Bronchial epithelial cell (primary cell): ENCODE results near the gene PRIM2. TPM values are rescaled to one million over a fixed set of nuclear protein-coding genes. Genes with fewer than 3 reads are reported as not detected.
"Not testable (repeated sequence)": the region's sequence is repeated elsewhere in the genome, so short reads cannot be mapped to it uniquely, and the experiment has no call there.

Experiments
- DNase-seq: peaks from one replicate; pipeline ENCODE4 v3.0.0-alpha.2; 2010; ENCODE audit warnings: low read depth
- FAIRE-seq: peaks from 2 replicates; lab custom pipeline; 2011; peaks lifted over from hg19 to GRCh38; lab: Jason Lieb, UNC
- H3K27me3 ChIP-seq: 2 replicates; pipeline ENCODE4 v1.5.1; 2011; ENCODE audit warnings: low read length; ENCODE audit not compliant: control insufficient read depth, insufficient read depth
- H3K36me3 ChIP-seq: 2 replicates; pipeline ENCODE4 v1.5.1; 2011; ENCODE audit warnings: low read length; ENCODE audit not compliant: control insufficient read depth, insufficient read depth
- H3K4me3 ChIP-seq: 2 replicates; pipeline ENCODE4 v1.5.1; 2011; ENCODE audit warnings: mild to moderate bottlenecking, low read depth, low read length, control low read depth
- total RNA-seq: library from RNA; depleted of rRNA; stranded (reverse); fragments of >200 nt; gene quantifications from 2 replicates; pipeline ENCODE4 v1.2.1, GENCODE V29; 2014
- TF ChIP-seq, protein P1 (sequence below): IDR thresholded peaks from 2 replicates; pipeline ENCODE4 v1.5.1; 2011; ENCODE audit warnings: mild to moderate bottlenecking, moderate library complexity, low read length, control low read depth, inconsistent platforms; ENCODE audit not compliant: insufficient read depth, severe bottlenecking

Gene PRIM2
- total RNA-seq, 1 donor from 2014 or later: 14.7 TPM

DNA sequence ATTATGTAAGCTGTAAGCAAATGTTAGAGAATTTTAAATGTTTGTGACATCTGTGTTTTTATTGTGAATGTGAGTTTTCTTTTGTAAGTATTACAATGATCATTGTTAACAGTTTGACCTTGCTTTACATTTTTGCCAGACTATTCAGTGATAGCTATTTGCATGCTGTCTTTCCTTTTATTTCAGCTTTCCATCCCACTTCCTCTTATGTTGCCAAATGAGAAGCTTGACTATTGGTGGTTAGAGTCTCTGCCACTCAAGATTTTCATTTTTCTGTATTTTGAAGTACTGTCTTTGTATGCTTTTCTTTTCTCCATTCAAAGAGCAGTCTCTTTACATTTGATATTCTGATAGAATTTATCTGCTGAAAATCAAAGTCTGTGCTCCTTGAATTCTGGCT lies 104.1 kb downstream of the PRIM2 start:
- Histone ChIP-seq H3K4me3 (no peak overlapping the region), H3K27me3 (no peaks in the 10 kb centered on the region), H3K36me3 (no peaks in the 10 kb centered on the region)
- TF ChIP-seq, protein P1, sequence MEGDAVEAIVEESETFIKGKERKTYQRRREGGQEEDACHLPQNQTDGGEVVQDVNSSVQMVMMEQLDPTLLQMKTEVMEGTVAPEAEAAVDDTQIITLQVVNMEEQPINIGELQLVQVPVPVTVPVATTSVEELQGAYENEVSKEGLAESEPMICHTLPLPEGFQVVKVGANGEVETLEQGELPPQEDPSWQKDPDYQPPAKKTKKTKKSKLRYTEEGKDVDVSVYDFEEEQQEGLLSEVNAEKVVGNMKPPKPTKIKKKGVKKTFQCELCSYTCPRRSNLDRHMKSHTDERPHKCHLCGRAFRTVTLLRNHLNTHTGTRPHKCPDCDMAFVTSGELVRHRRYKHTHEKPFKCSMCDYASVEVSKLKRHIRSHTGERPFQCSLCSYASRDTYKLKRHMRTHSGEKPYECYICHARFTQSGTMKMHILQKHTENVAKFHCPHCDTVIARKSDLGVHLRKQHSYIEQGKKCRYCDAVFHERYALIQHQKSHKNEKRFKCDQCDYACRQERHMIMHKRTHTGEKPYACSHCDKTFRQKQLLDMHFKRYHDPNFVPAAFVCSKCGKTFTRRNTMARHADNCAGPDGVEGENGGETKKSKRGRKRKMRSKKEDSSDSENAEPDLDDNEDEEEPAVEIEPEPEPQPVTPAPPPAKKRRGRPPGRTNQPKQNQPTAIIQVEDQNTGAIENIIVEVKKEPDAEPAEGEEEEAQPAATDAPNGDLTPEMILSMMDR: no peak
- FAIRE-seq (no peak), DNase-seq (no peak)

DNA sequence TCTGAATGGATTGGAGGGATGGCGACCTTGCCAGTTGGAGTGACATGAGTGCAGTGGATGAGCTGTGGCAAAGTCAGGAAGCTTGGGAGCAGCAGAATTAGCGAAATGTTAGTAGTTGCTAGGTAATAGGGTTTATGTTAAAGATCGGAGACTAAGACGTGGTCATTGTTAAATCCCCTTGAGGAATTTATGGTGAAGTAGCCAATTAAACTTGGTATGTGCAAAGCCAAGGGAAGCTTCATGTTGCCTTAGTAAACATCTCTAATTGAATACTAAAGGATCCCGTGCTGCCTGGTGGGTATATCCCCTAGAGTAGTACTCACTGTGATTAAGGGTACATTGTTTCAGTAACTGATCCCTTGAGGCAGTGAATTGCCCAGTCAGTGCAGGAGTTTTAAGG lies 106.0 kb downstream of the PRIM2 start:
- FAIRE-seq: no peak
- TF ChIP-seq, protein P1: no peak
- no peak for DNase-seq
- Histone ChIP-seq H3K4me3 (no peak overlapping the region), H3K36me3 (no peaks in the 10 kb centered on the region), H3K27me3 (no peaks in the 10 kb centered on the region)

DNA sequence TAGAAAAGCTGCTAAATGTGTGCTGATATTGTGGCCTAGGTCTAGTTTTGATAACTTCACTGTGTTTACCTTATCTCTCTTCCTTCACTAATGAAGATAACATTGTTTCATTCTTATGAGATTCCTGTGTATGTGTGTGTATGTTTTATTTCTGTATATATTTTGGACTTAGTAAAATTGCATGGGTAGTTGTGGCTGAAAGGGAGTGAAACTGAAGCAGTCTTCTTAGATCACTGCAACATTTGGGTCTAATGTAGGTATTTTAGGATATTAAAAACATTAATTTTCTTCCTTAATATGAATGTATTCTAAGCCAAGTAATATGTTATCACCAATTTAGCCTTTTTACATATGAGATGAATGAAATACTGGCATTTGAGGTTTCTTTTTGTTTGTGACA lies 114.3 kb downstream of the PRIM2 start:
- FAIRE-seq: not testable (repeated sequence)

GRCh38 chr6:57432157-57432556 lies 114.7 kb downstream of the PRIM2 start:
- DNase-seq: peak; percentile 24
- FAIRE-seq: no peak
- Histone ChIP-seq H3K36me3 (no peaks in the 10 kb centered on the region), H3K27me3 (no peaks in the 10 kb centered on the region), H3K4me3 (no peak overlapping the region)
- TF ChIP-seq, protein P1: no peak

More for the DNA sequence above, 114.3 kb downstream of the PRIM2 start:
- DNase-seq, H3K4me3 ChIP-seq, H3K27me3 ChIP-seq, H3K36me3 ChIP-seq: not testable (repeated sequence)

GRCh38 chr6:57432919-57433684 lies 115.7 kb downstream of the PRIM2 start:
- no peaks in the 10 kb centered on the region for H3K36me3 ChIP-seq
- FAIRE-seq (no peak), DNase-seq (no peak)
- no peaks in the 10 kb centered on the region for H3K27me3 ChIP-seq
- H3K4me3 ChIP-seq: no peak overlapping the region
- TF ChIP-seq, protein P1: no peak

- not testable (repeated sequence) for H3K27me3 ChIP-seq, H3K36me3 ChIP-seq, FAIRE-seq, H3K4me3 ChIP-seq, DNase-seq
These were observed 116.4 kb downstream of the PRIM2 start for GRCh38 chr6:57433790-57434189.

- no peak for FAIRE-seq
- DNase-seq: no peak
- Histone ChIP-seq H3K27me3 (no peaks in the 10 kb centered on the region), H3K36me3 (no peaks in the 10 kb centered on the region), H3K4me3 (no peak overlapping the region)
- TF ChIP-seq, protein P1: no peak
These were observed 117.5 kb downstream of the PRIM2 start for GRCh38 chr6:57434944-57435343.
